Stimulated activated CD4-positive, alpha-beta T cell treated with anti-CD3 and anti-CD28 coated beads, Interleukin-1b, Interleukin-23, amount 100 ng/mL, for 48 hours (primary cell): ENCODE measurements around the gene ARHGAP12.

Experiments
- DNase-seq: peaks from one replicate; pipeline ENCODE4 v3.0.0-alpha.2; 2020

Gene ARHGAP12

GRCh38 chr10:31947144-31947926, 18.7 kb upstream of the ARHGAP12 start:
- DNase-seq: no peak

GRCh38 chr10:31945392-31945791, 16.8 kb upstream of the ARHGAP12 start:
- no peak for DNase-seq

GRCh38 chr10:31944071-31944433, 15.4 kb upstream of the ARHGAP12 start:
- no peak for DNase-seq

DNA sequence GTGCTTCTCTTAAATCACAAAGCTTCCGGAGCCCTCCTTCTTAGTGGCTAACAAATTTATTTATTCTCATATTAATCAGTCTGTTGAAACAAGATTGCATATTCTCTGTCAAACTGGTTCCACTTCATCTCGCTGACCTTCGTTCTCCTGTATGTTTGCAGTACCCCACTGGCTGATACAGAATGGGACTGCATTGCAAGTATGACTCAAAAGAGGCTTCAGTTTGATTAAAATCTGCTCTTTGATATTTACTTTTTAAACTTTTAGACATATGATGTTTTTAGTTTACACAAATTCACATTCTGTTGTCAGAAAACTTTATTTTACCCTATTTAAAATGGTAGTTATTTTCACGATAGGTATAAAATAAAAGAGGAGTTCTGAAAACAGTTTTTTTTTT, 14.3 kb upstream of the ARHGAP12 start:
- DNase-seq: no peak

DNA sequence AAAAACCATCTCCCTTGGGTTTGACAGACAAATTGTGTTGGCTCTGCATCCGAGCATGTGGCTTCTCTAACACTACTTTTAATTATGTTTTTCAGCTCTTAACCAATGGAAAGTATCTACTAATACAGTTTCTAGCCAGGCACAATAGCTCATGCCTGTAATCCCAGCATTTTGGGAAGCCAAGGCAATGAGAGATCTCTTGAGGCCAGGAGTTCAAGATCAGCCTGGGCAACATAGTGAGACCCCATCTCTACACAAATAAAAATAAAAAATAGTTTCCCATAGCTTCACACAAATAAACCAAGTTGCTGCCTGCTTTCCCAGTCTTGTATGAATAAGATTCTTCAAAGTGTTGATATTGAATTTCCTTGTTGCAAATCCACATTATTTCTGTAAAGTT, 13.8 kb upstream of the ARHGAP12 start:
- no peak for DNase-seq

DNA sequence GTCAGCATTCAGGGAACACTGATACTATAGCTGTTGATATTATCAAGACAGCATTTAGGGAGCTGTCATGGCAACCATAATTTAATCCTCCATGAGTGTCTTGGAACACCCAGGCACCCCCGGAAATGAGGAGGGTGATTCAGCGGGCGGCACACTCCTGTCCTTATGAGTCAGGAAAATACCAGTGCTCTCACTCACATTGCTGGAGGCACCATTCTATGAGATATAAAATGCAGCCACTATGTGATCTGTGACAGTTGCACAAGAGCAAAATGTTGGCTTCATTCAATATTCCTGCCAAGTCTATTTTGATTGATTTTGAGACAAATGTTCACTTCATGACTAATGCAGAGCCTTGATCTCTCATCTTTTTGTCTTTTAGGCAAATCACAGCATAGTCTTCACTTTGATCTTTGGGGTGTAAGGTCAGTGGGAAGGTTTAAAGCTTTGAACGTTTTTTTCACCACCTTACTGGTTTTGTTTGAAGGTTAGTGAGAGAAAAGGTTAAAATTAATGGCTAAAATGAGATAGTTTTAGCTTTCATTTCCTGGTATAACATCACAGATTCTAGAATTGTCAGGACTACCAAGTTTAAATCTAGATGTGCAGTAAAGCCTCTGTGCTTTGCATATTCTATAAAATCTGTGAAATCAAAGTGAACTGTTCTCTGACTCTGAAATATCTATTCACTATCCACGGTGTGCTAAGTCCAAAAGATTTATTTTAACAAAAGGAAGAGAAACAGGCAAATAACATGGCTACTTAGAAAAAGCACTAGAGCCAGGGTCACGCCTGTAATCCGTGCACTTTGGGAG, 12.4 kb upstream of the ARHGAP12 start:
- DNase-seq: no peak

- no peak for DNase-seq
Observed at GRCh38 chr10:31939797-31940708, 11.4 kb upstream of the ARHGAP12 start.

GRCh38 chr10:31937371-31937770, 8.7 kb upstream of the ARHGAP12 start:
- no peak for DNase-seq

- DNase-seq: no peak
Observed at GRCh38 chr10:31936933-31937332, 8.3 kb upstream of the ARHGAP12 start.

- DNase-seq: no peak
Observed at GRCh38 chr10:31936086-31936485, 7.5 kb upstream of the ARHGAP12 start.

DNA sequence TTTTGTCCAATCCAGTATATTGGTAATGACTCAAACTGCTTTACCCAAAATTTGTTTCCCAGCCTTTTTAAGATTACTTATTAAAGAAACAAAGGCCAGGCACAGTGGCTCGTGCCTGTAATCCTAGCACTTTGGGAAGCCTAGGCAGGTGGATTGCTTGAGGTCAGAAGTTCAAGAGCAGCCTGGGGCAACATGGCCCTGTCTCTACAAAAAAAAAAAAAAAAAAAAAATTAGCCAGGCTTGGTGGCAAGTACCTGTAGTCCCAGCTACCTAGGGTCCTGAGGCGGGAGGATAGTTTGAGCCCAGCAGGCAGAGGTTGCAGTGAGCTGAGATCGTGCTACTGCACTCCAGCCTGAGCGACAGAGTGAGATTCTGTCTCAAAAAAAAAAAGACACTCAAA, 7.0 kb upstream of the ARHGAP12 start:
- DNase-seq: no peak

GRCh38 chr10:31932838-31933237, 4.2 kb upstream of the ARHGAP12 start:
- no peak for DNase-seq

DNA sequence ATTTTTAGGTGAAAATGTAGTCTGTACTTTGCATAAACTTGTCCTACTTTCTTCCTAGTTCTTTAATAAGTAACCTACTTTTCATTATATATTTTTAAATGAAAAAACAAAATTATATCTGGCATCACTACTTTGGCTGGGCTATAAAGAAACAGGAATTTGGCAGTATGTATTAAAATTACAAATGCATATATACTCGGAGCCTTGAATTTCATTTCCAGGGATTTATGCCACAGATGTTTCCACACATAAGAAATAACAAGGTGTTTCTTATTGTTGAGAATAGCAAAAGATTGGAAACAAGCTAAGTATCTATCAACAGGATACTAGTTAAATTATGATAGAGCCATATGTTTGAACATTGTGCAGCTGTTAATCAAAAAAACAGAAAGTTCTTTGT, 2.2 kb upstream of the ARHGAP12 start:
- DNase-seq: no peak

DNA sequence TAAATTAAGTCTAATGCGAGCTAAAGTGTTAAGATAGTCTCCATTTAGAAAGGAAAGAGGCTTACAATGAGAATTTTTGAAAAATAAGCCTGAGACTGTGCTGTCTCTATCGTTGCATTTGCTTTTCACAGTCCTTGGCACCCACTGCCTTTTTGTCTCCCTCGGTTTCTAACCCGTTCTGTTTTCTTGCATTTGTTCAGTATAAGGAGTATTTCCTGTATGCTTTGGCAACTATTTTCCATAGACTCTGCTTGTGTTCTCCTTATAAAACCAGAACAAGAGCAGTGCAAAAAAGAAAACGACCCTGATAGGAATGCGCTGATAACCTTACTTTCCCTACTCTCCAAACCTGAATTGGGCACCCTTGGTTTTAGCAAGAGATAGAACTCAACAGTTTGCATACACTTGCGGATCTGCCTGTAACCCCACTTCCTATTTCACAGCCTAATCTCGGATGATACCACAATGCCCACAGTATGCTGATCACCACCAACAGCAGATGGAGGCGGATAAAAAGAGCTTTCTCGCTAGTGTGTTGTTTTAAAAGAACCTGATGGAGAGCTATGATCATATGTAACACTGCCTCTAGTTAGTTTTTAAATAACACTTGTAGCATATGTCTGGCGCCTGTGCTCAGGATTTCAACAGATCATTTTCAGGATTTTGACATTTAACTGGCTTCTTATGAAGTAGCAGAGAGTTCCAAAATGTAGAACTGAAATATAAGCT, 1.6 kb upstream of the ARHGAP12 start:
- DNase-seq: no peak

- no peak for DNase-seq
Observed at GRCh38 chr10:31929261-31930022, 811 bp upstream of the ARHGAP12 start.

DNA sequence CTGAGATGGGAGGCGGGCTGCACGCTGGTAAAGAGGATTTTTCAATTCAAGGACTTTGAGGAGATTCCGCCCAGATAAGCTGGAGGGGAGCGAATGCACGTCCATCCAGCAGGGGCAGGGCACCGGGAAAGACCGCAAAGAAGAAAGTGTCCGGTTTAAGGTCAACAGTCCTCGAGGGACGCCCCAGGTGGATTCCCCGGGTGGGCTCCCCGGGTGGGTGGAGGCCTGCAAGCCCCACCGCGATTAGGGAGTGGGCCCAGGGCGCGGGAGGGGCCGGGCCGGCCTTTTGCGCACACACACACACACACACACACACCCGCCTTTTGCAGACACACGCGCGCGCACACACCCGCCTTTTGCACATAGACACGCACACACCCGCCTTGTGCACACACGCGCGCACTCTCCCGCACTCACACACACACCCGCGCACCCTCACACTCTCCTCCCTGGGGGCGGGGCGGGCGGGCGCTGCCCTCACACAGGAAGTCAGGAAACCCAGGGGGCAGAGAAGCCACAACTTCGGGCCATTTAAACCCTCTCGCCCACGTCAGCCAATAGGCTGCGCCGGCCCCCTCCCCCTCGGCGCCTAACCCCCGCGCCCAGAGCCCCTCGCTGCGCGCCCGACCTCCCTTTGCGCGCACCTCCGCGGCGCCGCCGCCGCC, 615 bp downstream of the ARHGAP12 start:
- DNase-seq: peak; percentile 34

GRCh38 chr10:31927565-31927883, 1.1 kb downstream of the ARHGAP12 start:
- DNase-seq: no peak

DNA sequence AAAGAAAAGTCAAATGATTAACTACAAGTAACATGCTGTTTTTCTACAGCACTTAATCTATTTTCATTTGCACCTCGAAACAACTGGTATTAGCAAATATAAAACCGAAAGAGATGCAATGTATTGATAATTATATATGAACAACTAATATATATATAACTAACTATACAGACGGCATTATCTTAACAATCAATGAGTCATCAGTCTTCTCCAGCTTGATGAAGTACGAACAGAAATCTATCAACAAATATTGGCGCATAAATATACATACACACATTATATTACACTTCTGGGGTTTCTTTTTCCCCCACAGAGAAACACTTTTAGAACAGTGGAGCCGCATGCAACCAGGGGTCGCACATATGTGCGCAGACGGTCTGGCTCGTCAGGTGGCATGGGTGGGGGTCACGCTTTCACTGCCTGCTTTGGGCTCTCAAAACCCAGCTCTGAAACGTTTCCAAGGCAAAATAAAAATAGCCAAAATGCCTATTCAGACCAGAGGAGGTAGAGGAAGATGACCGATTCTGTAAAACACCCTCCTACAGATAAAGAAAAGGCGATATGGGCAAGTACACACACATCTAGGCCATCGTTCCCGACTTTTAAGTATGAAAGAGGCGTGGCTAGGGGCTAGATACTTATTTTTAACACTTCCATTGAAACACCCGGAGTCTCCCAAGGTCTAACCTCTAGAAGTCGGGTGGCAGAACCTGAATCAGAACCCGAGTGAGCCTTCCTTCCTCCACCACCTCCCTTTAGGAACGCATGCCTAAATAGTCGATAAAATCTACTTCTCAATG, 1.7 kb downstream of the ARHGAP12 start:
- DNase-seq: no peak

- no peak for DNase-seq
Observed at GRCh38 chr10:31926160-31926559, 2.5 kb downstream of the ARHGAP12 start.

- DNase-seq: no peak
Observed at GRCh38 chr10:31924833-31925232, 3.8 kb downstream of the ARHGAP12 start.

GRCh38 chr10:31923389-31923788, 5.2 kb downstream of the ARHGAP12 start:
- no peak for DNase-seq
